Activated CD4-positive, alpha-beta T cell treated with anti-CD3 and anti-CD28 coated beads, Interleukin-2, amount 50 U/mL, for 1 hour (primary cell): ENCODE measurements around the gene TPH1.

Experiments
- DNase-seq: peaks from one replicate; pipeline ENCODE4 v3.0.0-alpha.2; 2020

Gene TPH1

DNA sequence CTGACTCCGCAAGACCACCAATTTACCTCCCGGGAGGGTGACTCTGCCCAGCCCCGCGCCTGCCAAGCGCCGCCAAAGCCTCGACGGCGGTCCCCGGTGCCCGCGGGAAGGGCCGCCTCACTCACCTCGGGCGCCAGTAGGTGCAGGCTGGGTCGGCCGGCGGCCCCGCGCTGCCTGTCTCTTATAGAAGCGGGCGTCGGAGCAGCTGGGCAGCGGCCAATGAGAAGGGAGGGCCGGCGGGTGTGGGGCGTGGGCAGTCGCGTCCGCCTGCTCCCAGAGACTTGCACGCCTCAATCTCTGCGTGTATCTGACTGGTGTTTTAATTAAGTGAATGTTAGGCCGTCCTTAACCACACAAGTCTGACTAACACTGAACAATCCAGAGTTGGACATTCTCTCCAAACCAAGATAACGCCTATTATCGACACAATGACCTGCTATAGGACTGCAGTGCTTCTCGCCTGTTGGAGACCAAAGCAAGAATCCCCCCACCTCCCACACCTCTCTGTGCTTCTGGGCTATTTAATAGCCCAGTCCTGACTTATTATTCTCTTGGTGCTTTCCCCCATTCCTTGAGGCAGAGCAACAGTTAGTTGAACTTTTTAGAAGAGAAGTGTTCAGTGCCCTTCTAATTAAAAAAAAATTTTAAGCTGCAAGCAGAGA lies at the start of gene TPH1:
TSS of gene TPH1 (minus strand) at position 154 of the 662 bp plus-strand sequence. CDS start 5,507 bp downstream, outside the sequence.
- no peak for DNase-seq

DNA sequence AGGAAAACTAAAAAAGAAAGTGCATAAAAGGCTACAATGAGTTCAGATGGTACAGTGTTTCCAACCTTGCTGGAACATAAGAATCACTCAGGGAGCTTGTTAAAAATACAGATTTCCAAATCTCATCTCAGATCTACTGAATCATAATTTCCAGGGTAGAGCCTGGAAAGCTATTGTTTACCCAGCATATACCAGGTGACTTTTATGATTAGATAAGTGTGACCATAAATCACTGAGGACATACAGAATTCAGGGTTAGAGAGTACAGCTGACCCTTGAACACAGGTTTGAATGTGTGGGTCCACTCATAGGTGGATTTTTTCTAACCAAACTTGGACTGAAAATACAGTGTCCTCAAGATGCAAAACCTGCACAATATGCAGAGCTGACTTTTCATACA lies 47.9 kb upstream of the TPH1 start:
- DNase-seq: no peak

DNA sequence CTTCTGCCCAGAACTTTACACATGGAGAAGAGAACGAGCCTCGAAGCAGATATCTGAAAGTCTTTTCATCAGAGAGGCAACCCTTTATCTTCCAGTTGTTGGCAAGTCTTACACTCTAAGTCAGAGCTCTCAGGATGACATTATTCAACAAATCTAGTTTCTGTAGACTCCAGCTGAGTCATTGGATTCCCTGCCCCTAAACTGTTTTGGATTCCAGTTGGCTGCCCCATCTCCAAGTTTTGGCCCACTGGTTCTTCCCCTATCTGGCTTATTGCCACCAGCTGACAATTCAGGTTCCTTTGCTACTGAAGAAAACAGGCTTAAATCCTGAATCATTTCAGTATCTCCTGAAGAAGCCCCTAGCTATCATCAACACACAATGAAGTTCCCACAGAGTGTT lies 45.7 kb upstream of the TPH1 start:
- no peak for DNase-seq

DNA sequence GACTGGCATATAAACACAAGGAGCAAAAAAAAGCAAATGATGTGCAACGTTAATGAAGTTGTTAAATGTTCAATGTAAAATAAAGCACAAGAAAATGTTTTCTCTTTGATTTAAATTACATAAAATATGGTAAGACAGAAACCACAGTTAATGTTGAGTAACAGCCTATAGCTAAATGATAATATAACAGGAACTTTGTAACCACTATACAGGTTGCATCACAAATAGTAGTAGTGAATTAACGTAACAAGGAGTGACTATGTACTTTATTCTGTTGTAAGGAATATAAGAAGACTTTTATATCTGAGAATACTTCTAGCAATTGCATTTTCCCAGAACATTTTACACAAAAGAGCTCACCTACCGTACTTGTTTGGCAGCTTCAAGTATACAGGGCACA lies 42.9 kb upstream of the TPH1 start:
- DNase-seq: no peak

DNA sequence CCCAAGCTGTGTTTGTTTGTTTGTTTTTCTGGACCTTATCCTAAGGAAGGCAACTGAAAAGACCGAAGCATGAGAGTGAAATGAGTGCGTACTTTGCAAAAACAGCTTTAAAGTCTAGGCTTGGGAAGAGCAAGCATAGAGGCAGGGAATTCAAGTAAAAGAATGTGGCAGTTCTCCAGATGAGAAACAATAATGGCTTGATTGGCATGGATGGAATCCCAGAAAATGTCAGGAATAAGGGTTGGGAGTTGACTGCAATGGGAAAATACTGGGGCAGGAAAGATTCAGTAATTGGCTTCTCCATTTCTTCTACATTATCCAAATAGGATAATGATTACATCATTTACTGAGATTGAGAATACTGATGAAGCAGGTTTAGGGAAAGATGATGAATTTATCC lies 42.3 kb upstream of the TPH1 start:
- DNase-seq: no peak

DNA sequence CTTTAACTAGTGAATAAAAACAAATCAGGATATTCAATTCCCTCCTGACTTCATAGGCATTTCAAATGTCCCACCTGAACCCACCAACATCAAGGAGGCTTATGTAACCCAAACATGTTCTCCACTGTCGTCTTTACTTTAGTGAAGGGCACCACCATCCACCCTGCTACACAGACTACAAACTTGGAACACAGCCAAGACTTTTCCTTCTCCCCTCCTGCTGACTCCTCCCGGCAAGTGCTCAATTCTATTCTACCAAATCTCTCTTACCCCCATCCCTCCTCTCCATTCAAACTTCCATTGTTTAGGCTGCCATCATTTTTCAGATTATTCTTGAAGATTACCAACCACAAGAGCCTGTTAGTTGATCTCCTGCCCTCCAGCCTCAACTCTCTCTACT lies 35.5 kb upstream of the TPH1 start:
- DNase-seq: no peak

DNA sequence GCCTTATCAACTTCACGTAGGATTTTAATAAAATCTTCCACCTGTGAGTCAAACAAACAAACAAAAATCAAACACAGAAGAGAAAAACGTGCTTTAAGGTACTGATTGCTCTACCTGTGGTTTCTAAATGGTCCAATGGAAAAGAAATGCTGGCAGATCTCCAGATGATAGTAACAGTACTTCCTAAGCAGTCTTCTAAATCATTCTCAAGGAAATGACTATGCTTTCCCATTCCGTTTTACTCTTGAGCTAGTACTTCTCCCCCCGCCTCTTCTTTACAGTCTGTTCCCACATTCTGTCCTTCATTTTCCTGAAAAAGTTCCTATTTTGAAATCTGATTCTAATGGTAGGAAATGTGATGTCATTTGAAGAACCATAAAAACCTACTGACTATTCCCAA lies 34.4 kb upstream of the TPH1 start:
- DNase-seq: no peak

DNA sequence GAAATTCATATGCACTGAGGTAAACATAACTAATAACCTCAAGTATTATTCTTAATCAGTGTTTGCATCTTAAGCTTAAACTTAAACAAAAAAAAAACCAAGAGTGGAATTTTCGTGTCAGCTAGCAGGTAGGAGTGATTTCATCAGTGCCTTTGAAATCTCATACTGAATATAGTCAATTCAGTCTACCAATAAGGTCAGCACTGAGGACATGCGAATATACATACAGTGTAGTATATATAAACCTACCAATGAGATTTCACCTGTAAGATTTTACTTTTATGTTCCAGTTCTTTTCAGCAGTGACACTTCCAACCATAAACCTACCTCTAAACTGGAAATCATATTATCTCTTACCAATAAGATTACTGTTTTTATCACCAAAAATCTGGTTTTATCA lies 32.8 kb upstream of the TPH1 start:
- no peak for DNase-seq

DNA sequence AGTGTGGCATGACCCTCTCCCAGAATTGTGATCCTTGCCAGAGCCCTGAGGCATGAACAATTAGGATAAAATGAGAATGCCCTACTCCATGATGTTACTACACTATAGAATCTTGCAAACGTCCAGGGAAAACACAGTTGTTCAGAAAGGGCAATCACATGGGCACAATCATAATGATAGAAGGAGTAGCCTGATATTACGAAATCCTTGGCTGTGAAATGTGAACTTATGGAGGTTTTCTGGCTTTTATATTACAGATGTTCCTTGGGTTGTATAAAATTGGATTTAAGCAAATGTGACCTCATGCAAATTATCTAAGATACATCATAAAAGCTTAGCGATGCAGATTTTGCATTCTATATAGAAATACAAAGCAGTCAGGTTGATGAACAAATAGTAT lies 29.4 kb upstream of the TPH1 start:
- no peak for DNase-seq

DNA sequence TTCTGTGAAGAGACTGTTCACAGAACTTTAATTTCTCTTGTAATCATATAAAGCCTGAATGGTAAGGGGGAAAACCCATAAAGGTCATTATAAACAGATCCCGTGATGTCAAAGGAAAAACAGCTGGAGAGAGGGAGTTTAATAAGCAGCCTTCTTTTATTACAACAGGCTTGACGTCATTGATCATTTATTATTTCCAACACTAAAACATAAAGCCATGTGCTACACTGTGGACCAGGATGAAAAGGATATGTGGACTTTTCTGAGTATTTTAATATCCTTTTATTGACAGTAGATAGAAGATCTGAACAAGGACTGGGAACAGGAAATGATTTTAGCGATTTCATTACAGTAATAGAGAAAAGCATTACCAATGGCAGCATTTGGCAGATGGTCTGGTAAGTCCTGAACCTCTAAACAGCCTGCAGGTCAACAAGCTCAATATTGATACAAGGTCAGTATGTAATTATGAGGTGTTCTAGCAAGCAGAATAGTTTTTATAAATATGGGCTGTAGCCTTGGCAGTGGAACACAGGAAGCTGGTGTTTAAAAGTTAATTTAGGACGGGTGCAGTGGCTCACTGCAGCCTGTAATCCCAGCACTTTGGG lies 25.1 kb upstream of the TPH1 start:
- no peak for DNase-seq

DNA sequence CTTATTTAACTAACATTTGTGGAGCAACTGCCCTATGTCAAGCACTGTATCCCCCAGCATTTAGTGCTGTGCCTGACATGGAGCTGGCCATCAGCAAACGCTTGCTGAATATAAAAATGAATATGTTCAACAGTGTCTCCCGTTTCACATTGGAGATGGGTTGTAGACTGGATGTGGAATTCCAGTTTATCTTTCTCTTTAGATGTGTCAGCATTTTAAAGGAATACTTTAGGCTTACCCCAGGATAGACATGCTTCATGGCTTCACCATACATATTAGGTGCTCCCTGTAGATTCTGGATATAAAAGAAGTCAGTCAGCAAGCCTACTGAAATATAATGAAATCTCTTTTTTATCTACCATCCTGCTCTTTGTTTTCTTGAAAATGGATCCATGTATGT lies 21.3 kb upstream of the TPH1 start:
- DNase-seq: no peak

DNA sequence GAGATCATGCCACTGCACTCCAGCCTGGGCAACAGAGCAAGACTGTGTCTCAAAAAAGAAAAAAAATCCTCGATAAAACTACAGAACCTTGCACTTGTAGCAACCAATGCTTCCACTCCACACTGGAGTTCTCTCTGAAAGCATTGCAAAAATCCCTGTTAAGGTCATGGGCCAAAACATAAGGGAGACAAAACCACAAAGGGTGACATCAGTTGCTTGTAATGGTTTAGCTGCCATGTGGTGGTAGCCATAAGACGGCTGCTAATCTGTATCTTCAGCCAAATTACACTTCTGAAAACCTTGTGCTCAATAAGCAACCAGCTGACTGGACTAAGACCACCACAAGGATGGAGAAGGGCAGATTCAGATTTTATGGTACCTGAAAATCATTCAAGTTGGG lies 20.6 kb upstream of the TPH1 start:
- DNase-seq: no peak

DNA sequence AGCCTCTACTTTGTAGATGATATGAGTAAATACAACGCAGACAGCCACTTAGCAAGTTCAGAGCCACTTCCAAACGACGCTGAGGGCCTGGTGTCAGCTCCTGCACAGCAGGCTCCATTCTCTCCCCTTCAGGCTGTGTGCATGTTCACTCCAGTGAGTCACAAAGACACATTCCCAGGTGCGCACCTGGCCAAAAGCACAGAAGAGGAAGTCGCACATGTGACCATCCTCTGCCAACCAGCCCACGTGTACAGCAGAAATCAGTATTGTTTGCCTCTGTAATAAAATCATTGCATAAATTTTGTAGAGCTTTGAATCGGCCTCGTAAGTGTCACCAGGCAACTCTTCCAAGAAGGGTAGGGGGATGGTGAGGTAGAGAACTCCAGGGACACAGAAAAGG lies 19.5 kb upstream of the TPH1 start:
- DNase-seq: no peak

DNA sequence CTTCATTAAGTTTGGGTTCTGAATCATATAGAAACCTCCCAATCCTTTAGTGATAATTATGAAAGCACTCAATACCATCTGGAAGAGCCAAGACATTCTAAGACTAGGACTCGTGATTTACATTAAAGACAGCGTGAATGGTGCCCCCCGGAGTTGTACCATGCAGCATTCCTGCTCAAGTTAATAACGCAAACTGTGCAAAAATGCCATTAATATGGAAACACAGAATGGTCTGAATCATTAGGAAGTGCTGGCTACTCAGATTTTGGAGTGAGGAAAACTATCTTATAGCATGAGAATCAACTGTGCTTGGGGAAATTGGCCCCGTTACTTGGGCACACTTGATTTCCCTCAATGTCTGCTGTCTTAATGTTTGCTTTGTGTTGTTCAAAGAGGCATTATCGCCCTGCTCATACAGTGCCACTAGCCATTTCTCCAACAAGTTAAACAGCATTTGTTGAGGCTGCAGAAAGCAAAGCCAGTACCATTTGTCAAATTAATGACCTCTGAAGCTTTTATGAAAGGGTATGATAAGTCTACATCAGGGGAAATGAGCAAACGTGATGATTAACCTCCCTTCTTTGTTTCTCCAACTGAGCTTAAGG lies 18.5 kb upstream of the TPH1 start:
- no peak for DNase-seq

DNA sequence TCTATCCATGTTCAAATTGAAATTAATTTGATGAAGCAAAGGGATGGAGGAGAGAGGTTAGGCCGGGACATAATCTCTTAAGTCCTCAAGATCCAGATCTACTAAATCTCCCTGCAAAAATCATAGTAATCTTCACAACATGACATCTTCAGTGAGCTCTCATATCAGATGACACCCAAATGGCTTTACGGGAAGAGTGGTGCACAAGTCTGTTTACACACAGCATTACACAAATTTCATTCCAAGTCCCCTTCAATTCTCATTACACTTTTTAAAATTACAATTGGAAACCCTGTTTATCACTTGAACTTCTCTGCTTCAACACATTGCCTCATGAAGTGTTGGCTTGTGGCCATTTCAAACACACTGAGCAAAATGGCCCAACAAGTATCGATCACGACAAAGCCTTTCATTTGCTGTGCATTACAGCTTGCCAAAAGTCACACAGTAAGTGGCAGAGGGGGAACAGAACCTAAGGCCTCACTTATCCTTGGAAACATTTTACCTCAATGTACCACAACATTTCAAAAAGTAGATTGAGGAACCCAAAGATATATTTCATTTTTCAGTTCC lies 17.9 kb upstream of the TPH1 start:
- no peak for DNase-seq

DNA sequence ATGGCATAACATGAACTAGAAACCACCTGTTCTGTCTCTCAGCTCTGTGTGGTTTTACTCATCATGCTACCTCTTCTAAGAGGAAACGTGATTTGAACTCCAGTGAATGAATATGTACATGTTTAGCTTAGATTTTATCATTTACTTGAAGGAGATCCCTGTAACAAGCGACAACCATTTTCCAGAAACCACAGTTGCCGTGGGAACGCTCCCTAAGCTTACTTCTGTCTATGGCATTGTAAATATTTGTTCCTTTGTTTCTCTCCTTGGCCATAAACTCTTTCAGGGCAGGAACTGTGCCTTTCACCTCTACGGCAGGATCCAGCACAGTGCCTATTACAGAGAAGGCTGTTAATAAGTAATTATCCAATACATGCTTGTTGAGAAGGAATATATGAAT lies 17.1 kb upstream of the TPH1 start:
- DNase-seq: no peak

DNA sequence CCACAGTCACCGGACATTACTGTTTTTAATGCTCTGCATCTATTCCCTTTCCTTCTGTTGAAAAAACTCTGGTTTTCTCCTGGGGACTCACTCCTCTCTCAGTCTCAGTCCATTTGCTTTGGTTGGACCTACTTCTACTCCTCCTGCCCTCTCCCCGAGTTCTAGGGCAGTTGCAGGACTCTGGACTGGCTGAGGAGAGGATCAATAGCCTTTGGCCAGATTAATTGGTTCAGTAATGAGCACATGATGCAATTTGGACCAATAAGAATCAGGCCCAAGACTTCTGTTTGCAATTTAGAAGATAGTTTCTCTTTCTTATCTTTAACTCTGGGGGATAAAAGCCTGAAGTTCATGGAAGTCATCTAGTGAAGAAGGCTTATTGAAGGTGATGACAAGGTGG lies 15.3 kb upstream of the TPH1 start:
- no peak for DNase-seq

DNA sequence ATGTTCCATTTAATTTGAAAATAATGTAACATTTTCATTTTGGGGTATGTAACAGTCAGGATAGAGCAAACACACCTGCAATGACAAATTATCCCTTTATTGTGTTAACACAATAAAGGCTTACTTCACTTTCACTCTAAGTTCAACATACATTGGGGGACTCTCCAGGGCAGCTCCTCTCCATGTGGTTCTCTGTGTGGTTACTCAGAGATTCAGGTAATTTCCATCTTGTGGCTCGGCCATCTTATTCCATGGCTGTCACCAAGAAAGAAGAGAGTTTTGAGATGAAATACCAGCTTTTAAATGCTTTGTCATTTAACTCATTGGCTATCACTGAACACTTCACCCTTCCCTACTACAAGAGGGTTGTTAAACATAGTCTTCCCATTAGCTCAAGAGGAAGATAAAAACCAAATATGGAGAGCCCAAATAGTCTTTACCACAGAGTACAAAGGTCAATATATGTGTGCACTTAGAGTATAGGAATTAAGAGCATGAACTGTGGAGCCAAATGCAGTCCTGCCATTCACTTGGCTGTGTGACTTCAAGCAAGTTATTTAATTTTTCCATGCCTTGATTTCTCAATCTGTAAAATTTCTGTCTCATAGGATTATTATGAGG lies 10.6 kb upstream of the TPH1 start:
- no peak for DNase-seq

DNA sequence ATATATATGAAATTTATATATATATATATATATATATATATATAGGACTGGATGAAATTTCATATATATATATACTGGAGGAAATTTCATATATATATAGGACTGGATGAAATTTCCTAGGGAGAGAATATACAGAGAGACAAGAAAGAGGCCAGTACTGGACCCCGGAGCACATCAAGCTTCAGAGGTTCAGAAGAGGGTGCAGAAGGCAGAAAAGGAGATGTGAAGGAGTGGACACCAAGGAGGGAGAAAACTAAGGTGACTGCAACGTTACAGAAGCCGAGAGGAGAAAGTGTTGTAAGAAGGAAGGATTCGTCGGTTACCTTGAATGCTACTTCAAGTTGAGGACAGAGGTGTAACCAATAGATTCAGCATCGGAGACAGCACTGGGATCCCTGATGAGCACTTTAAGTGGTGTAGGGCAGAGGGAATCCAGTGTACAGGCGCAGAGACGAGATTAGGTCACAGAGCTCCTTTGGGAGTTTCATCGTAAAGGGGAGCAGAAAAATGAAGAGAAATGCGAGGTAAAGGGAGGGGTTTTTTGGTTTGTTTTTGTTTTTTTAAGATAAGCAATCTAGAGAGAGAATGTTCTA lies 8.5 kb upstream of the TPH1 start:
- no peak for DNase-seq

DNA sequence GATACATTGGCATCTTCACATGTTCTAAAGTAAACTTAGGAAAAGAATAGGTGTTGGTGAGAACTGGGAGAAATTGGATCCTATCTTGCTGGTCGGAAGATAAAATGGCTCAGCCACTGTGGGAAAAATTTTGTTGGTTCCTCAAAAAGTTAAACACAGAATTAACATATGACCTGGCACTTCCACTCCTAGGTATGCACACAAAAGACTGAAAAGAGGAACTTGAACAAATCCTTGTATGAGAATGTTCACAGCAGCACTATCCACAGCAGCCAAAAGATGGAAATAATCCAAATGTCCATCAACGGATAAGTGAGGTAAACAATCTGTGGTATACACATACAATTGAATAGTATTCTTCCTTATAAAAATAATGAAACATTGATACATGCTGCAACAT lies 4.8 kb upstream of the TPH1 start:
- DNase-seq: no peak

DNA sequence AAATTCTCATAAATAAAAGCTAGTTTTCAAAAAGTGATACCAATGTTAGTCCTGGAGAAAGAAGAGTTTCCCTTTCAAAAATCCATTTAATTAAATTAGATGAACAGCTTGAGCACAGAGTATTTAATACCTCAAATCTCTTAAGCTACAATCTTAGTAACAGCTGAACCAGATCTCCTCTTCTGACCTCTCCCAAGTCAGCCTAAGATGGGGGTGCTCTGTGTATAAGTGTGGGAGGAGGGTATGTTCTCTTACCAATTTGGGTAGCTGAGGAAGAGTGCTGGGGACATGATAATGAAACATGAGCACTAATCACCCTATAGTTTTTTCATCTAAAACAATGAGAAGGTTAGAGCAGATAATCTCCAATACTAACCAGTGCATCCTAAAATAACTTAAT lies 9.6 kb downstream of the TPH1 start:
- no peak for DNase-seq

DNA sequence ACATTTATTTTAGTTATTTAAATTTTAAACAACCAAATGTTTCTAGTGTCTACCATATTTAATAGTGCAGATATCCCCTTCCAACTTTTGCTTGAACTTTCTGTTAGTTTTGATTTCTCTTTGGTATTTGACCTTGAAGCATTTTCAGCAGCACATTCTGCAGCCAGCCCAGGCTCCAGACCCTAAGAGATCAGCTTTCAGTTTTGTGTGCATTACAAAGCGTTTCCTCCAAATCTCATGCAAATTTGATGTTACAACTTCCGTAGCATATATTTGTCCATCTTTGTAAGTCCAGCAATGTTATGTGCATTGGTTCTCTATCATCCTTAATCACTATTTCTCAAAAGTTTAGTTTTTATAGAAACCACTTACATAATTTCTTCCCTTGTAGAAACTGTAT lies 18.6 kb downstream of the TPH1 start:
- DNase-seq: no peak

DNA sequence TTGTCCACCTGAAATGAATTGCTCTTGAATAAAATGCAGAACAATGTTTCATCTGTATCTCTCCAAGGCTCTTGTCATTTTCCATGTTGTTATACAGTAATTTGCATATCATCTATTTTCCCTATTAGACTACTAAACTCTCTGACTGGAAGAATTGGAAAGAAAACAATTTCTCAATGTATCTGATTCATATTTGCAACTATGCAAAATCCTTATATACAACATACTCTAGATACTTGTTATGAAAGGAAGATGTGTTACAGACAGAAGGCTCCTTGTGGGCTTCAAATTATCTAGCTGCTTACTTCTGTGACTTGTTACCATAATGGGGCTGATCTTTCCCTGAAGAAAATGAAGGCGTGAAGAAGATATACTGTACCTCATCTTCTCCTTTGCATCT lies 23.6 kb downstream of the TPH1 start:
- no peak for DNase-seq

DNA sequence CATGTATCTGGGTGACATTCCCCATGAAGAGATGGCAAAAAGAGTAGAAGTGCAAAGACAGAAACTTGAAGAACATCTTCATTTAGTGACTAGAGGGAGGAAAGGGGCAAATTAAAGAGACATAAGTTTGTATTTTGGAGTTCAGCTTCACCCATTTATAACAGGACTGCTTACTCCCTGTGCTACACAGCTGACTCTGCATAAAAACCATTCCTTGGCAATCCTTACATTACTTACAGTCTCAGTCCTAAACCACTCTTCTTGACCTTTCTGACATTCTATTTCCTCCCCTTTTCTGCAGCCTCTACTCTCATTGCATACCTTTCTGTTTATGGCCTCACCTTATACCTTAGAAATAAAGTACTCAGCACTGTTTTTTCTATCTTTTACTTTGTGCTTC lies 26.4 kb downstream of the TPH1 start:
- DNase-seq: no peak
